Pons (tissue), 1 donor: ENCODE results near the gene HYAL2.
A peak's percentile ranks its signal among the peaks of the same experiment; 100 is the strongest.

Experiments
- DNase-seq: peaks from one replicate; pipeline ENCODE4 v3.0.0-alpha.2; 2016; ENCODE audit warnings: low spot score

Gene HYAL2

DNA sequence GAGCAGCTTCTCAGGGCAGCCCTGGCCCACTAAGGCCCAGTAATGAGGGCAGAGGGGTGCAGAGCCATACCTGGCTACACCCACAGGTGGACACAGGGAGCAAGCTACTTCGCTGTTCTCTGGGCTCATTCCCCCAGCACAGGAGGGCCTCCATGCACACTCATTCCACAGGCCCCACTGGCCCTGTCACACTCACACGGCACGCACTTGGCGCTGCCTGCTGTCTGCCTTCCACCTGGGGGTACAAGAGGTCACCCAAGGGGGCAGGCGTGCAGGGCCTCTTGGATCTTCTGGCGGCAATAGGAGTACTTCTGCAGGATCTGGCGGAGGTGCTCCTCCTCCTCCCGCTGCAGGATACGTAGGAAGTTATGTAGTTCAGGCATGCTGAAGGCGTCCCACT is 7.8 kb upstream of the HYAL2 start:
- no peak for DNase-seq

GRCh38 chr3:50327943-50328691 is 5.6 kb upstream of the HYAL2 start, which contains the start of gene TUSC2:
Gene TUSC2 (minus strand): TSS chr3:50328223. CDS start chr3:50328099, 124 bp downstream.
- DNase-seq = peak; percentile 98

DNA sequence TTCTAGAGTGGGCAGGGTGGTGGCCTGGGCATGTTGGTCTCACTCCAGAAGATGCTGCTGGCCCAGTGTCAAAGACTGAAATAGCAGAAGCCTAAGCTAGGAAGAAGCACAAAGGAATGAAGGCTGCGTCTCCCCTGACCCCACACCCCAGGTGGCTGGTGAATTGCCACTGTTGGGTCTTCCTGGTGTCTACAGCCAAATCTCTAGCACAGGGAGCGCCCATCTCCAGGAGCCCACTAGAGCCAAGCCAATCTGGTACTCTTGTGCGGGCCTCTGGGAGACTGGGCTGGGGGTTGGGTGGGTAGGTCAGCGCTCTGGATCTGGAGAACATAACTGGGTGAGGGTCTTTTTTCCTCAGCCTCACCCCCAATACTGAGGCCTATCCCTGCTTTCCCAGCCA is 4.6 kb upstream of the HYAL2 start:
- no peak for DNase-seq

GRCh38 chr3:50326182-50326541 is 3.6 kb upstream of the HYAL2 start:
- DNase-seq = no peak

DNA sequence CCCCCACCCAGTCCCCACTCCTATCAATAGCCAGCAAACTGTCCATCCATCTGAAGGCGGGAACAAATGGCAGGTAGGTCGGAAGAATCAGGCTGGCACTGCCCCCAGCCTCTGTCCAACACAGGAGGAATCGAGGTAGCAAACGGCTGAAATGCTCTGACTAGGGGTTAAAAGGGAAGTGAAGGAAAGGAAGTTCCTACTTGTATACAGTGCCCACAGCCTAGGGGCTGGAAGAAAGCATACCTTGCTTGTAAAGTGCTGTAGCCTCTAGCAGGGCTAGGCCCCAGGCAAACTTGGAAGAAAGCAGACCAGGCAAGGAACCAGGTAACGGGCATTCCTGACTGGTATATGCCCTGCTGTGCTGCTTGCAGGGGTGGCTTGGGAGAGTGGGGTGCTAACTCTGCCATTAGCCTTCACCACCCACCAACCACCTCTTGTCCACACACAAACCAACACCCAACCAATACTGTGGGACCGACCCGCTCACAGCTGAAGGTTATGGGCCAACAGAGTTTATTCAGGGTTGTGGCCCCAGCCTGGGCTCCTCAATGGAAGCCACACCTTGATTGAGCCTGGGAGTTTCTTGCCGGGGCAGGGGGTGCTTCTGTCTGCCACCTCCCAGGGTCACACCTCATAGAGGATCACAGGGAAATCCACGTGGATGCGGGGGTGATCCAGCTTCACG is 3.1 kb upstream of the HYAL2 start:
- DNase-seq = no peak

GRCh38 chr3:50325113-50325480 is 2.6 kb upstream of the HYAL2 start:
- no peak for DNase-seq

DNA sequence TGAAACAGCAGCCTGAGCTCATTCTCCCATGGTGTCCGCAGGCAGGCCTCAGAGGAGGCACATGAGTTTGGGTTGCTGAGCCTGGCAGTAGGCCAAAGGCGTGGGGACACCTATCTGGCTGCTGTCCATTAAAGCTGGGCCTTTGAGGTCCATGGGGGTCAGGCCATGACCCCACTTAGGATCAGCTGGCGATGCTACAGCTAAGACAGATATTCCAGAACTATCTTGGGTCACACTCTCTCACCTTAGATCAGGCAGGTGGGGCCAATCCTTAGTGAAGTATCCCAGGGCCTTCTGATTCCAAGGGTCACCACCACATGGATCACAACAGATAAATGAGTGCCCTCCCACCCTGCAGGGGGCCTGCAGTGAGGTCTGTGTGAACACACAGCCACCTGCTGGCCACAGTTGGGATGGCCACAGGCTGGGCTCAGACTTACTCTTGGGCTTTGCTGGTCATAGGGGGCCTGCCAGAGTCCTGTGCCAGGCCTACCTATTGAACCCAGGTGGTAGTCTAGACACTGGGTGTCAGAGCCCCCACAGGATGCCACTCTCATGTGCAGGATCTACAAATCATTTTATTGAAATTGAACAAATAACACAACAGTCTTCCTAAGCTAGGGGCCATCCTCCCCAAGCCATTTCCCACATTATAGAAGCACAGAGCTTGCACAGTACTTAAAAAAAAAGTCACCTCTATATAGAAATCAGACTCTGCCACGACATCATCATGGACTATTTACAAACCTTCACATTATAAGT is 2.0 kb upstream of the HYAL2 start:
- peak; percentile 77 for DNase-seq

GRCh38 chr3:50323614-50324199 is 1.2 kb upstream of the HYAL2 start:
- DNase-seq = no peak

- DNase-seq = no peak
These were observed 601 bp upstream of the HYAL2 start for GRCh38 chr3:50323092-50323600.

GRCh38 chr3:50322115-50322385 is 495 bp downstream of the HYAL2 start:
- no peak for DNase-seq

DNA sequence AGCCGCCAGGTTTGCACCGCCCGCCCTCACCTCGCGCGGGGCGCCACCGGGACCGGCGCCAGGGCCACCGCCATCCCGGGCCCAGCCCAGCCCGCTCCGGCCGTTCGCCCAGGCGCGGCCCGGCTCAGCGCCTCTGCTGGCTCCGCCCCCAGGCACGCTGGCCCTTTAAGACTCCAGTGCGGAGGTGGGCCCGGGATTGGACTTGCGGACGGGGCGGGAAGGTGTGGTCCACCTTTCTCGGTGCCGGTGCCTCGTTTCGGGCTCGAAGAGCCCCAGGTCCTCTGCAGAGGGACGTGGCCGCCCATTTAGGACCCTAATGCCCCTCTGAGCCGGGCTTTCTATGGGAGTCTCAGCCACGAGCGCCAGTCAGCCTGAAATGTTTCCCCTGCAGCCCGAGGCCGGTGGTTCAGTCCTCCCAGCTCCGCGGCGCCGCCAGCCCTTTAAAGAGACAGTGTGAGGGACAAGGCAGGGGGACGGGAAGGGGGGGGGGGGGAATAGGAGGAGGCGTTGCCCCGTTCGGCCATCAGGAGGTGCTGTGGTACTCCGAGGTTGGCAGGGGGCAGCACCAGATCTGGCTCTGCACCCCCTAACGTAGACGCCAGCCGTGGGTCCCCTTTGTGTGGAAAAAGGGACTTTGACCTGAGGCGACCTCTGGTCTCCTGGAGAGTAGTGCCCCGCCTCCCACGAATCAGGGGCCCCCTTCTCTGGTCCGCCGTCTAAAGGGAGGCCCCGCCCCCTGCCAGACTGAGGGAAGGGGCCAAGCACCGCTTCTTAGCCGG is 1.0 kb downstream of the HYAL2 start:
- DNase-seq = peak; percentile 82

DNA sequence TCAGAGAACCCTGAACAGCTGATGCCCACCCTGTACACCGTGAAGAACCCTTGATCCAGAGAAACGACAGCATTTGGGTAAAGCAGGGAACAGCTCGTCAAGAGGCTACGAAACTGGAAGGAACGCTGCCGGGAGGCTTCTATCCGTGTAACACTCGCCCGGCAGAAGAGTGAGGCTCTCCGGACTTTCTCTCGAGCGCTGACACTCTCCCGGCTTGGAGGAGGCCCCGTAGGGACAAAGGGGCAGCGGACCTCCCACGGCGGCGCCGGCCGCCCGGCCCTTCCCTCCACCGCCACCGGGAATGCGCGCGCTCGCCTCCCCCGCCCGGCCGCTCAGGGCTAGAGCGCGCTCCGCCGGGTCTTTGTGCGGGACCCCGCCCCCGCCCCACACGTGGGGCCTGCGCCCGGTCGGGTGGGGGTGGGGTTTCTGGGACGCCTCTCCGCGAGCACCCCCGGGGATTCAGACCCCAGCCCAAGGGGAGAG is 1.7 kb downstream of the HYAL2 start:
- DNase-seq = peak; percentile 74

DNA sequence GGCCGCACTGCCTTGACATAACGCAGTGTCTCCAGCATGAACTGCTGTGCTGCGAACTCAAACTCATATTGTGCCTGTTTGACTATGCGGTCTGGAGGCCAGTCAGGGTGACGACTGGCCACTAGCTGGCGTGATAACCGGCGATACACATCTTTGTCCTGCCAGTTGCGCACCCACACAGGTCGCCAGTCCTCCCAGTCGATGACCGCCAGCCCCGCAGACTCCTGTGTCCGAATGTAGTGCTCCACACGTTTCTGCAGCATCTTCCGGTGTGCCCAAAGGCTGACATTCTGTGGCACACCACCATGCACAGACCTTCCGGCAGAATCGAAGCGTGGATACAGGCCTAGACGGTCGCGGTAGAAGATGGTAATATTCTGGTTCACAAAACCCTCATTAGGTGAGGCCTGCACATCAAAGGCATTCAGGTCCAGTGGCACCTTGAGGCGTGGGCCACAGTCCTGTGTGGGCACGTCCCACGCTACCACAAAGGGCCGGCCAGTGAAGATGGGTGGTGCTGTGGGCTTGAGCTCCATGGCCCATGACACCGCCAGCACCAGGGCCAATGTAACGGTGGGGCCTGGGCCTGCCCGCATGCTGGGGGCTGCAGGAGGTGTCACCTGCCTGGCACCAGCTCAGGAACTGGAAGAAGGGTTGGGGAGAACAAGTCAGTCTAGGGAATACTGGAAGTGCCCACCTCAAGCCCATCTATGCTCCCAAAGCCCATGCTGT is 2.5 kb downstream of the HYAL2 start:
- no peak for DNase-seq

- no peak for DNase-seq
These were observed 3.2 kb downstream of the HYAL2 start for GRCh38 chr3:50319181-50319893.

- no peak for DNase-seq
These were observed 3.9 kb downstream of the HYAL2 start for GRCh38 chr3:50318615-50319014.

DNA sequence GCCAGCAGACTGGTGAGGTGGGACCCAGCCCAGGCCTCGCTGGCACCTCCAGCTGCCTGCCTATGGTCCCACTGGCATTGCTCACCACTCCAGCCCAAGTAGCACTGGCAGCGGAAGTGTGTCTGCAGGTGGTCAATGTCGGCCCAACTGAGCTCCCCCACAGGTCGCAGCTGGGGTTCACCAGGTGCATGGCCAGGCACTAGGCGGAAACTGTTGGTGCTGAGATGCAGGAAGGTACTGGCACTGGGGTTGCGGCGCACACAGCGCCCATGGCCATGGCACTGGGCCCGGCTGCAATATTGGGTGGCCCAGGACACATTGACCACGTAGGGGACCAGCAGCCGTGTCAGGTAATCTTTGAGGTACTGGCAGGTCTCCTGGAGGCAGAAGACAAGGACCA is 4.4 kb downstream of the HYAL2 start:
- no peak for DNase-seq

DNA sequence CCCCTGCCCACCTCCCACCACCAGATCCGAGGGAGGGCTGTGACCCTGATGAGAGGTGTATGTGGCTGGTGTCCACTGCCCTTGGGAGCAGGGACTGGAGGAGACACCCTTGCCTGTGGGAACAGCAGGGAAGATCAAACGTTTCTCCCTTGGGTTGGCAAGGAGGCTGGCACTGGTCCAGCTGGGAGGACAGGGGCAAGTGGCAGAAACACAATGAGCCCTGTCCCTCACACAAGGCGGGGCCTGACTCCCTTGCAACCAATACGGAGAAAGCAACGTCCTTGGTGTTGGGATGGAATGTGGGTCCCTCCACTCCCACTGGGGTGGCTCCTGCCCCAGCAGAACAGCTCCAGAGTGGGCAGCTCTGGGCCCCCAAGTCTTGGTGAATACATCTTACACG is 5.2 kb downstream of the HYAL2 start:
- no peak for DNase-seq

GRCh38 chr3:50316657-50317242 is 5.8 kb downstream of the HYAL2 start:
- DNase-seq = no peak

DNA sequence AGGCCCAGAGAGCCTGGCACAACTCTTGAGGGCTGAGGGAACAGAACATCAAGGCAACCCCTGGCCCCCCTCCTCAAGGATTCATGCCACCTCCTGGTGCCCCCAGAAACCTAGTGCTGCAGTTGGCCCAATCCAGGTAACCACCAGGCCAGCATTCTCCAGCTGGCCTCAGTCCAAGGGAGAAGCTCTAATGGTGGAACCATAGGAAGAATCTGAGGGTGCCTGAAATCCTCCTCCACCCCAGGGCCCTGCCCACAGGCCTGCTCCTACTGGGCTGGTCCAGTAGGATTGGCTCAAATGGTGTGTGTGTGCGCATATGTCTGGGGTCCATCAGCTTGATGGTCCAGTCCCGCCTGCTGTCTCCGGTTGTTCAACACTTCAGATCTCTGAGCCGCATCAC is 7.7 kb downstream of the HYAL2 start:
- DNase-seq = no peak

DNA sequence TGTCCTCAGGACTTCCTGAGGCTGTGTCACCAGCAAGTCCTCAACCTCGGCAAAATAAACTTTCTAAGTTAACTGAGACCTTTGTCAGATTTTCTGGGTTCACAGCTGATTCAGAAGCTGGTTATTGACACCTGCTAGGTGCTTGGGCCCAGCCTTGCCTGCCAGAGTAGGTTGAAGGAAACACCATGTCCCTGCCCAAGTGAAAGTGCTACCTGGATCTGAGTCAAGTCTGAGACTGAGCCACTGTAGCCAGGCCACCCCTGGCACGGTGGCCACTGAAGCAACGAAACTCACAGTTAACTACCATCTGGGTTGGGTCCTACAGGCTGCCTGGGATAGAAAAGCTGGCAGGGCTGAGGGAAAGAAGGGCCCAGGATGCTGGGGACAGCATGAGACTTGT is 8.2 kb downstream of the HYAL2 start:
- DNase-seq = no peak
